Measurements from ENCODE around the gene RNASE8. TPM values are rescaled to one million over a fixed set of nuclear protein-coding genes. Genes with fewer than 3 reads are reported as not detected.
"Not testable (repeated sequence)": the region's sequence is repeated elsewhere in the genome, so short reads cannot be mapped to it uniquely, and the experiment has no call there.

Gene RNASE8
- total and polyA plus RNA-seq, 7 donors: not detected

- no peaks in the 10 kb centered on the region for H3K27me3 ChIP-seq
- peak overlapping the region in 1 of 4 donors; percentile 13 for H3K4me3 ChIP-seq
- DNase-seq: peak; percentile 97
- H3K4me1 ChIP-seq: peaks cover 0 to 35% (median 23%) of the 10 kb centered on the region in 4 donors
- H3K36me3 ChIP-seq: no peaks in the 10 kb centered on the region
- 15 to 49% methylated on average over 10 of the region's 10 CpGs for WGBS, 2 donors
- TF ChIP-seq POLR2AphosphoS5 (IDR thresholded peaks at IDR 0.05) (peak; percentile 40 to 81 (median 78)), EP300 (IDR thresholded peaks at IDR 0.05) (peak in 1 of 4 donors; percentile 15), POLR2A (IDR thresholded peaks at IDR 0.05) (no peak)
- no peaks in the 10 kb centered on the region for H3K9me3 ChIP-seq
- intact Hi-C loops (cut with DNase I): loop anchor here (2.0 kb wide), 1 partner anchor 14 kb away; the partner anchor contains the start of gene NDRG2
- H3K27ac ChIP-seq: peak overlapping the region; percentile 74 to 86 (median 80)
Measured at GRCh38 chr14:21038441-21039422, 18.9 kb upstream of the RNASE8 start.

GRCh38 chr14:21039585-21040369 lies 17.8 kb upstream of the RNASE8 start:
- intact Hi-C loops (cut with DNase I): loop anchor here (1.0 to 5.0 kb wide), 4 partner anchors 15 to 183 kb away; partner anchors contain the start of gene NDRG2
- WGBS, 2 donors: 33 to 64% methylated on average over 8 of the region's 8 CpGs
- peak in 1 of 4 donors; percentile 22 for TF ChIP-seq POLR2AphosphoS5 (IDR thresholded peaks at IDR 0.05)
- TF ChIP-seq CTCF (IDR thresholded peaks at IDR 0.05): peak; percentile 66 to 74 (median 72)
- no peak for TF ChIP-seq EP300 (IDR thresholded peaks at IDR 0.05)
- no peak for TF ChIP-seq POLR2A (IDR thresholded peaks at IDR 0.05)
- Histone ChIP-seq H3K9me3 (no peaks in the 10 kb centered on the region), H3K4me3 (peak overlapping the region in 1 of 4 donors; percentile 13), H3K36me3 (no peaks in the 10 kb centered on the region), H3K4me1 (peaks cover 0 to 38% (median 26%) of the 10 kb centered on the region in 4 donors), H3K27ac (peak overlapping the region; percentile 74 to 86 (median 80)), H3K27me3 (no peaks in the 10 kb centered on the region)
- DNase-seq: peak; percentile 81

GRCh38 chr14:21040370-21040925 lies 17.2 kb upstream of the RNASE8 start:
- no peak for DNase-seq
- peaks cover 0 to 38% (median 26%) of the 10 kb centered on the region in 4 donors for H3K4me1 ChIP-seq
- H3K4me3 ChIP-seq: no peak overlapping the region
- no peak for TF ChIP-seq POLR2A (IDR thresholded peaks at IDR 0.05)
- no peak for TF ChIP-seq POLR2AphosphoS5 (IDR thresholded peaks at IDR 0.05)
- TF ChIP-seq EP300 (IDR thresholded peaks at IDR 0.05): no peak
- no peaks in the 10 kb centered on the region for H3K9me3 ChIP-seq
- intact Hi-C loops (cut with DNase I): loop anchor here (1.0 to 5.0 kb wide), 3 partner anchors 26 to 184 kb away; no protein-coding TSS in a partner anchor
- H3K27ac ChIP-seq: peak overlapping the region in 1 of 4 donors; percentile 86
- WGBS, 2 donors: 78 to 85% methylated on average over 8 of the region's 8 CpGs
- H3K27me3 ChIP-seq: no peaks in the 10 kb centered on the region
- no peaks in the 10 kb centered on the region for H3K36me3 ChIP-seq

- 85 to 87% methylated on average over 3 of the region's 3 CpGs for WGBS, 2 donors
- not testable (repeated sequence) for H3K4me3 ChIP-seq, H3K27ac ChIP-seq, DNase-seq, H3K9me3 ChIP-seq, H3K36me3 ChIP-seq, H3K27me3 ChIP-seq
- intact Hi-C loops (cut with DNase I): loop anchor here (1.0 to 5.0 kb wide), 3 partner anchors 27 to 184 kb away; no protein-coding TSS in a partner anchor
- H3K4me1 ChIP-seq: peaks cover 0 to 38% (median 26%) of the 10 kb centered on the region in 4 donors
Measured at GRCh38 chr14:21040941-21041340, 16.7 kb upstream of the RNASE8 start.

GRCh38 chr14:21041676-21042433 lies 15.8 kb upstream of the RNASE8 start, which contains the start of gene RNASE7:
Gene RNASE7, plus strand, starts transcription at chr14:21042362. Its CDS starts 631 bp downstream, at chr14:21042993.
- H3K4me1 ChIP-seq: peaks cover 0 to 38% (median 26%) of the 10 kb centered on the region in 4 donors
- H3K4me3 ChIP-seq: no peak within 1 kb of the TSS
- no peak within 1 kb of the TSS for H3K27ac ChIP-seq
- intact Hi-C loops (cut with DNase I): loop anchor here (2.0 to 5.0 kb wide), 2 partner anchors 70 to 185 kb away; no protein-coding TSS in a partner anchor
- 67 to 79% methylated on average over 11 of the region's 11 CpGs for WGBS, 2 donors
- TF ChIP-seq POLR2AphosphoS5 (IDR thresholded peaks at IDR 0.05) (no peak), CTCF (IDR thresholded peaks at IDR 0.05) (no peak), EP300 (IDR thresholded peaks at IDR 0.05) (no peak), POLR2A (IDR thresholded peaks at IDR 0.05) (no peak)
- no peaks in the 10 kb centered on the region for H3K36me3 ChIP-seq
- no peaks in the 10 kb centered on the region for H3K9me3 ChIP-seq
- H3K27me3 ChIP-seq: no peaks in the 10 kb centered on the region
- no peak for DNase-seq

Measured in sigmoid colon (tissue), 7 donors.